Cardiac muscle cell (in vitro differentiated cells and primary cell): ENCODE results near the gene PSAPL1. TPM values are rescaled to one million over a fixed set of nuclear protein-coding genes. Genes with fewer than 3 reads are reported as not detected.

Experiments
- DNase-seq, 2 donors: peaks; one replicate each; pipeline versions ENCODE4 v3.0.0 to v3.0.0-alpha.2; 2010 to 2017; ENCODE audit warnings: low read depth in 1 of 2, low spot score in 1 of 2
- H3K27ac ChIP-seq: fragments of 200-600 bp; sonication (generic); 2 replicates; pipeline ENCODE4 v1.5.1; 2016
- H3K27me3 ChIP-seq: fragments of 200-600 bp; sonication (generic); 2 replicates; pipeline ENCODE4 v1.6.0; 2016; ENCODE audit warnings: control low read depth
- H3K36me3 ChIP-seq: fragments of 200-600 bp; sonication (generic); 2 replicates; pipeline ENCODE4 v1.5.1; 2016; ENCODE audit warnings: control low read depth
- H3K4me1 ChIP-seq: fragments of 200-600 bp; sonication (generic); 2 replicates; pipeline ENCODE4 v1.8.1; 2017; ENCODE audit warnings: low read depth, mild to moderate bottlenecking, mixed run types
- H3K4me3 ChIP-seq: fragments of 200-600 bp; sonication (generic); 2 replicates; pipeline ENCODE4 v1.5.1; 2016; ENCODE audit warnings: mild to moderate bottlenecking
- H3K9me3 ChIP-seq: fragments of 200-600 bp; sonication (generic); 2 replicates; pipeline ENCODE4 v1.5.1; 2017; ENCODE audit warnings: low read depth, mild to moderate bottlenecking, control low read depth
- CTCF ChIP-seq: IDR thresholded peaks from 2 replicates; pipeline ENCODE4 v1.5.1; 2012; ENCODE audit warnings: low read depth, mild to moderate bottlenecking, low read length
- polyA plus RNA-seq: library from polyadenylated mRNA; unstranded; fragments of >200 nt; fragmentation: Nextera tagmentation; extraction: Ambion mirVana; gene quantifications from 2 replicates; pipeline ENCODE4 v1.2.1, GENCODE V29; 2016
- total RNA-seq: library from RNA; depleted of rRNA; stranded (reverse); fragments of >200 nt; gene quantifications from 2 replicates; pipeline ENCODE4 v1.2.3, GENCODE V29; 2016

The PSAPL1 gene
- total and polyA plus RNA-seq, 2 experiments from 2014 or later, result 3.5 to 4.4 TPM

- Histone ChIP-seq H3K4me1 (no peaks in the 10 kb centered on the region), H3K27ac (no peak overlapping the region), H3K4me3 (no peak overlapping the region), H3K9me3 (no peaks in the 10 kb centered on the region), H3K27me3 (no peaks in the 10 kb centered on the region), H3K36me3 (no peaks in the 10 kb centered on the region)
- DNase-seq, result no peak
- TF ChIP-seq CTCF, result no peak
Measured at GRCh38 chr4:7451800-7452199, 17.1 kb upstream of the PSAPL1 start.

GRCh38 chr4:7451434-7451789 is 16.7 kb upstream of the PSAPL1 start:
- no peak overlapping the region for H3K27ac ChIP-seq
- H3K9me3 ChIP-seq, result no peaks in the 10 kb centered on the region
- no peaks in the 10 kb centered on the region for H3K27me3 ChIP-seq
- no peaks in the 10 kb centered on the region for H3K36me3 ChIP-seq
- H3K4me3 ChIP-seq, result no peak overlapping the region
- DNase-seq, result no peak
- no peaks in the 10 kb centered on the region for H3K4me1 ChIP-seq
- TF ChIP-seq CTCF, result no peak

GRCh38 chr4:7450775-7451433 is 16.2 kb upstream of the PSAPL1 start:
- Histone ChIP-seq H3K9me3 (no peaks in the 10 kb centered on the region), H3K27me3 (no peaks in the 10 kb centered on the region), H3K4me3 (no peak overlapping the region), H3K36me3 (no peaks in the 10 kb centered on the region), H3K4me1 (no peaks in the 10 kb centered on the region), H3K27ac (no peak overlapping the region)
- DNase-seq, result no peak
- TF ChIP-seq CTCF, result no peak

GRCh38 chr4:7448036-7448435 is 13.3 kb upstream of the PSAPL1 start:
- no peaks in the 10 kb centered on the region for H3K27me3 ChIP-seq
- no peaks in the 10 kb centered on the region for H3K9me3 ChIP-seq
- H3K36me3 ChIP-seq, result no peaks in the 10 kb centered on the region
- H3K4me1 ChIP-seq, result no peaks in the 10 kb centered on the region
- no peak overlapping the region for H3K4me3 ChIP-seq
- no peak for TF ChIP-seq CTCF
- no peak for DNase-seq
- no peak overlapping the region for H3K27ac ChIP-seq

GRCh38 chr4:7447236-7447635 is 12.5 kb upstream of the PSAPL1 start:
- Histone ChIP-seq H3K36me3 (no peaks in the 10 kb centered on the region), H3K27ac (no peak overlapping the region), H3K27me3 (no peaks in the 10 kb centered on the region), H3K4me3 (no peak overlapping the region), H3K9me3 (no peaks in the 10 kb centered on the region), H3K4me1 (no peaks in the 10 kb centered on the region)
- no peak for TF ChIP-seq CTCF
- no peak for DNase-seq
